ENCODE data around the gene PLEKHO1.
"Not testable (repeated sequence)": the region's sequence is repeated elsewhere in the genome, so short reads cannot be mapped to it uniquely, and the experiment has no call there.

Gene PLEKHO1, protein sequence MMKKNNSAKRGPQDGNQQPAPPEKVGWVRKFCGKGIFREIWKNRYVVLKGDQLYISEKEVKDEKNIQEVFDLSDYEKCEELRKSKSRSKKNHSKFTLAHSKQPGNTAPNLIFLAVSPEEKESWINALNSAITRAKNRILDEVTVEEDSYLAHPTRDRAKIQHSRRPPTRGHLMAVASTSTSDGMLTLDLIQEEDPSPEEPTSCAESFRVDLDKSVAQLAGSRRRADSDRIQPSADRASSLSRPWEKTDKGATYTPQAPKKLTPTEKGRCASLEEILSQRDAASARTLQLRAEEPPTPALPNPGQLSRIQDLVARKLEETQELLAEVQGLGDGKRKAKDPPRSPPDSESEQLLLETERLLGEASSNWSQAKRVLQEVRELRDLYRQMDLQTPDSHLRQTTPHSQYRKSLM

DNA sequence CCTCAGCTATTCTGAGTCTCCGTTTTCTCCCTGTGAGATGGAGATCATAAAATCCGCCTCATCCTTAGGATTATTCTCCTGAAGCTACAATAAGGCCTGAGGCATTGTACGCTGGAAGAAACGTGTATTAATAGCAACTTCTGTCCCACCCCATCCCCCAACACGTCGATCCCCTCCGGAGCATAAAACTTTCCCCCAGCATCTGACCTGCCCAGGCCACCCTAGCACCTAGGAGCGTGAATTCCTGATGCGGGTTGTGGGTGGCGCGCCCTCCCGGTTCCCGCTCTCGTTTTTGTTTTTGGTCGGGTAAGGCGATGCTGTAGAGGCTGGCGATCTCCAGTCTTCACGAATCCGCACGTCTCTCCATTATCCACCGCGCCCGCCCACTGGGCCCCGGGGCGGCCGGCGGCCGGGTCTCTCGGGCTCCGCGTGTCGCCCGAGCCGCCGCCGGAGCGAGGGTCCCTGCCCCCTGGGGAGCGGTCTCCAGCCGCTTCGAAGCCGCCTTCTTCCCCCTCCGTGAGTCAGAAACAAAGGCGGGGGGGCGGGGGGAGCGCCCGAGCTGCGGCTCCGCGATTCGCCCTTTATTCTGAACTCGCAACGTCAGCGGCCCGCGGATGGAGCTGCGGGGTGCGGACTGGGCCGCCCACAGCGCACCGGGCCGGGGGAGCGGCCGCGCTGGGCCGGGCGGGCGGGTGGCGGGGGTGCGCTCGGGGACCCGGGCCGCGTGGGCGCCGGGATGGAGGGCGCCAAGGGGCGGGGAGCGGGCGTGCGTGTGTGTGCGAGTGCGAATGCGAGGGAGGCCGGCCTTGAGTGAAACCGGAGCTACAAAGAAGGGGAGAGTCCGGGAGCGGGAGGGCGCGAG is at the start of gene PLEKHO1:
Gene PLEKHO1, plus strand, starts transcription at position 646 of the 862 bp plus-strand sequence. CDS start 342 bp downstream, outside the sequence.
- peak; percentile 89 for DNase-seq

DNA sequence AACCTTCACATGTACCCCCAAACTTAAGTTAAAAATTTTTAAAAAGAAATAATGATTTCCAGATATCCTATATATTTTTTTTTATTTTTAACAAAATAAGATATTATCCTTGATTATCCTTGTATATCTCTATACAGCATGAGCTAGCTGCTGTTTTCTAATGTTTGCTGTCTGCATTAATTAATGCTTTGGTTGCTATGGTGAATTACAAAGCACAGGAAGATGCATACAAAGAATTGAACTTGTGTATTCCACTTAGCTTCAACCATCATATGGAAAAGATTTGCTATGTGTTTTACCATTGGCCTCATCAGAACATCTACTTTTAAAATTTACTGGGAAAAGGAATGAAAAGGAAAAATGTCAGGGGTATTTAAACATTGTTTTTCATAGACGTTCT is 46.7 kb upstream of the PLEKHO1 start:
- no peak for DNase-seq

DNA sequence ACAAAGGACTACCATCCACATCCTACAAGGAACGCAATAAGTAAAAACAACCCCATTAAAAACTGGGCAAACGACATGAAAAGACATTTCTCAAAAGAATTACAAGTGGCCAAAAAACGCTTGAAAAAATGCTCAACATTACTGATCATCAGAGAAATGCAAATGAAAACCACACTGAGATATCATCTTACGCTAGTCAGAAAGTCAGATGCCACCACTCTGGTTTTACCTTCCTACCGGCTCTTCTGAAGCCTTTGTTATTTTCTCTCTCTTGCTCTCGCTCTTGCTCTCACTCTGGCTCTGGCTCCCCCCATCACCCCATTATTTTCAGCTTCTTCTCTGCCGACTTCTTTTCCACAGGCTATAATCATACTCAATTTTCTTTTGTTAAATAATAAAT is 43.4 kb upstream of the PLEKHO1 start:
- DNase-seq = no peak

DNA sequence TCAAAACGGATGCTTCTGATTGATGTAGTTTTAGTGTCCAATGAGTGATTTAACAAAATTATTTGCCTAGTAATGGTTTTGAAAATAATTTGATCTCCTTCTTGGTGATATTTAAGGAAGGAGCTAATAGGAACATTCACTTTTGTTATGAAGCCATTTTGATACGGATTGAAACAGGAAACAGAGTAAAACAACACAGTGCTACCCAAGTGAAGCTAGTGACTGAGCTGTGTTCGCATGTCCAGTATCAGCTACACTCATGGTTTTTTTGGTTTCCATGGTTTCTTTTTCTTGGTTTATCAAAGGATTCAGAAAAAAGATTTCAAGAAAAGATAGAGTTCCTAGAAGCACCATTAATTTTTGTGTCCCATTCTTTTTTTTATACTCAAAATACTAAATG is 40.1 kb upstream of the PLEKHO1 start:
- no peak for DNase-seq

DNA sequence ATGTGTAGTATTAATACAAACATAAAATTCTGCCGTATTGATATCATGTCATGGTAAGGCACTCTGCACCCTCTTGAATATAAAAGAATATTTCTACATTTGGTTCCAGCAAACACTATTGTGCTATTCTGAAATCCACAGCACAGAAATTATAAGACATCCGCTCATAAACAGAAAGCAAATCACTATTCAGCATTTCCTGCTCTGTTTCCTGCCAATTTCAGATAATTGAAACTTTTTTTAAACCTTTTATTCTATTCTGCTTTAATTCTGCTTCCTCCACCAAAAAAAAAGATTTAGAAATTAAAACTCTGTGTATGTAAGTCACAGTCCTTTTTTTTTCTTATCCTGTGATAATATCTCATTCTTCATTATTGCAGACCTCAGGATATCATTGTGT is 39.6 kb upstream of the PLEKHO1 start:
- DNase-seq = no peak

DNA sequence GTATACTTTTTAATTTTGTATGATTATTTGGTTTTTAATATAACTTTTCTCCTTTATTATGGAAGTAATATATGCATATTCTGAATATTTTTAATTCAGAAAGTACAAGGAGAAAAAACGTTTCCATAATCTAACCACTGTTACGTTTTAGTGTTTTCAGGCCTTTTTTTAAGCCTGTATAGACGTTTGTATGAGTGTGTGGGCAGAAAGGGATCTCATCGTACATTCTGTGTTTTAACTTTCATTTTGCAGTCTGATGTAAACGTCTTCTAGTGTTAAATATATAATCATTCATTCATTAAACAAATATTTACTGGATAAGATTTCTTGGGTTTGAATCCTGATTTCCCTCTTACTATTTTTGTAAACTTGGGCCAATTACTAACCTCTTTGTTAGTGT is 38.0 kb upstream of the PLEKHO1 start:
- DNase-seq = no peak

DNA sequence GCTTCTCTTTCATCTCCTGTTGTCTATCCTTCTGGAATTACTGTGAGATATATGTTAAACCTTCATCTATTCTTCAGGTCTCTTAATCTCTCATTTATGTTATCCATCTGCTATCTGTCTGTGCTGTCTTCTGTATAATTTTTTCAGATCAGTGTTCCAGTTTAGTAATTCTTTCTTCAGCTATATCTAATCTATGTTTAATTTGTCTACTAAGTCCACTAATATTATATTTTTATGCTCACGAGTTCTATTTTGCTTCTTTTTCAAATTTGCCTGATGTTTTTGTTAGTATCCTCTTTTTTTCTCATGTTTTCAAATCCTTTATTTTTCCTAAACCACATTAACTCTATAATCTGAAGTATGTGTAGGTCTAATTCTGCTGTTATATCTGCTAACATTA is 34.6 kb upstream of the PLEKHO1 start:
- DNase-seq = no peak

DNA sequence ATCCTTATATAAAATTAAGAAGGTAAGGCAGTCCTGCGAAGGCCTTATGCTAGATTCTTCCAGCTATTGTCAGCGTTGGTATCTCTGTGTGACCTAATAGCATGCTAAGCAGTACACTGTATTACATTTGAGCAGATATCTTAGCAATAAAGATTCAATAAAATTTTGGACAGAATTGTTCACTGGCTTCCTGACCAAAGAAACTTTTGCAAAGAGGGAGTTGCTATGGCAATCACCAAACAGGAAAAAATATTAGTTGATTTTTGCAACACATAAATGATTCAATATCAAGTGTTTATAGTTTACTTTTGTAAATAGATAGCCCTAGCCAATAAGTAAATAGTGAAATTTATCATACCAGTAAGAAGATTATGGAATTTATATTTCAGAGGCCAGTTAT is 31.0 kb upstream of the PLEKHO1 start:
- no peak for DNase-seq

DNA sequence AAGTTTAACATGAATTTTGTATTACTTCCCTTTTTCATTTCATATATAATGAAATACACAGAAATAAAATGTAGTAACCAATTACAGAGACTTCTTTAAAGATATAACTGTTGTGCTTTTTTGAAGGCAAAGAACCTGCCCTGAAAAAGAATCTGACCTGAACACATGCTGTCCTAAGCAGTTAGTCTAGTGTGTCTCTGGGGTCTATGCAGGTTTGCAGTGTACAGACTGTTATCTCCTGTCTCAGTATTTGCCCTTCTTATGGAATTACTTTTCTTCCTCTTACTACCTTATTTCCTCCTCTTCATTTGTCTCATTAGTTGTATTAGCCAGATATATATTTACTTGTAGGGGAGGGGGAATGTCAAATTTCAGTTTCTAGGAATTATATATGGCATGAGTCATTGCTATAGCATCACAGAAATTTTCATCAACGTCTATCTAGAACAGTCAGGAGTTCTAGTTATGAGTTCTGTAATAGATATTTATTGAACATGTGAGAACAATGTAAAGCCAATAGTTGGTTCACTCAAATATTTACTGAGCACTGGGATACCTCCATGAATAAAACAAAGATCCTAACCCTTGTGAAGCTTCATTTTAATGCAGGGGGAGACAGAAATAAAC is 28.4 kb upstream of the PLEKHO1 start:
- DNase-seq = no peak

DNA sequence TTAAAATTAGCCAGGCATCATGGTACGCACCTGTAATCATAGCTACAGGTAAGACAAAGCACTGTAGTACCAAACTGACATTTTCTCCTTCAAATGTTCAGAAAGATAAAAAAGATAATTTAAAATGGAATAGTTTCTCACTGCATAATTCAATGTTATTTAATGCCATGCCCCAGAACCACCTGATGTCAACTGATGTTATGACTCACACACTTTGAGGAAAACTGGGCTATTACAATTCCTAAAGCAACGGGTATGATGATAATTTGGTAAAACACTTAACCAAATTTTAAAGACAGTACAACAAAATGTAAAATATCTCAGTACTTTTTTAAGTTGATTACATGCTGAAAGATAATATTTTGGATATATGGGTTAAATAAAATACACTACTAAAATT is 22.9 kb upstream of the PLEKHO1 start:
- no peak for DNase-seq

DNA sequence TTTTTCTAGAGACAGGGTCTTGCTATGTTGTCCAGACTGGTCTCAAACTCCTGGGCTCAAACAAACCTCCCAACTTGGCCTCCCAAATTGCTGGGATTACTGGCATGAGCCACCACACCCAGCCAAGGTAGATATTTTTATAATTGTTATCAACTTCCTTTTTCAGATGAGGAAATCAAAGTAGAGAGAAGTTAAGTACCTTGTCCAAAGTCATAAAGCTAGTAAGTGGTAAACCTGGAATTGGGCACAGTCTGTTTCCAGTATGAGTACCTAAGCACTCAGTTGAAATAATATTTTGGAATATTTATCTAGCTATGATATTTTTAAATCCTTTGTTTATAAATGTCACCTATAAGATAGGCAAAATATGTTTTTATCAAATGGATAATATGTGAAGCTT is 22.3 kb upstream of the PLEKHO1 start:
- DNase-seq = no peak

DNA sequence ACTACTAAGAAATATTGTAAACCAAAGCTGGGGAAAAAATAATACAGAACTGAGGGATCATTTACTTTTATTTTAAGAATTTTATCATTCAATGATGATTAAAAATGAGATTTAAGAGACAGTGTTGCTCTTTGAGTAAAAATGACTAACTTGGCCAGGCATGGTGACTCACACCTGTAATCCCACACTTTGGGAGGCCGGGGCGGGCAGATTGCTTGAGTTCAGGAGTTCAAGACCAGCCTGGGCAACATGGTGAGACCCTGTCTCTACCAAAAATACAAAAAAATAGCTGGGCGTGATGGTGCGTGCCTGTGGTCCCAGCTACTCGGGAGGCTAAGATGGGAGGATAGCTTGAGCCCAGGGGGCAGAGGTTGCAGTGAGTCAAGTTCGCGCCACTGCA is 21.8 kb upstream of the PLEKHO1 start:
- DNase-seq = peak; percentile 64

DNA sequence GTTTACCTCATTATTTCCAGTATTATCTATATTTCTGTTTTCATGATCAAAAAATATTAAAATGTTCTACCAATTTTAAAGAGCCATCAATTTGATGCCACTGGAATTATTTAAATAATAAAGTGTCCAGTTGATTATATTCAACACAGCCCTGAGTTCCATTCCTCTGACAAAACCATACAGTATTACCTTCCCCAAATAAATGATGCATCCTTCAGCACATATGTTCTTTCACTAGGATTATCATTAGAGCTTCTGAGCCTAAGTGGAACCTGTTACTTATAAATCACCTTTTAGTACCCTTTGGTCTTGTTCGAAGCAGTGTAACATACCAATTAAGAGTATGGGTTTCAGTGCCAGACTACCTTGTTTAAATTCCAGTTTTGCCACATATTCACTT is 17.3 kb upstream of the PLEKHO1 start:
- DNase-seq = no peak

DNA sequence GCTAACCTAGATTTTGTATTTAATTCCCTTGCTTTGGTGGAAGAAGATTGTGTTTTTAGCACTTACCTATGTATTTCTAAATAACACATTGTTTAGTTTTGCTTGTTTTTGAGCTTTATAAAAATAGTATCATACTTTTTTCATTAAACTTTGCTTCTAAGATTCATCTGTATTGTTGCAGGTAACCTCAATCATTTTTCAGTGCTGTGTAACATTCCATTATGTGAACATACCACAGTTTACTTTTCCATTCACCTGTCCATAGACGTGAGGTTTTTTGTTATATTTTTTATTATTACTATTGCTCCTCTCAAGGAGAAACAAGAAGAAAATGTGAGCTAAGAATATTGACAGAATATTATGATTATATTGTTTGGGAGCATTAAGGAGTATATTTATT is 15.2 kb upstream of the PLEKHO1 start:
- no peak for DNase-seq

DNA sequence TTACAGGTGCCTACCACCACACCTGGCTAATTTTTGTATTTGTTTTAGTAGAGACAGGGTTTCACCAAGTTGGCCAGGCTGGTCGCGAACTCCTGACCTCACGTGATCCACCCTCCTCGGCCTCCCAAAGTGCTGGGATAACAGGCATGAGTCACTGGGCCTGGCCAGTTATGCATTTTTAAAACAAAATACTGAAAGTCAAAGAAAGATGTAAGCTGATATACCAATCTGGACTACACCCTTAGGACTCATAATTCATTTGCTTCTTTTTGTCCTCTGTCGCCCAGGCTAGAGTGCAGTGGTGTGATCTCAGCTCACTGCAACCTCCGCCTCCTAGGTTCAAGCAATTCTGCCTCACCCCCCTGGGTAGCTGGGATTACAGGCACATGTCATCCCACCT is 14.3 kb upstream of the PLEKHO1 start:
- DNase-seq = not testable (repeated sequence)

DNA sequence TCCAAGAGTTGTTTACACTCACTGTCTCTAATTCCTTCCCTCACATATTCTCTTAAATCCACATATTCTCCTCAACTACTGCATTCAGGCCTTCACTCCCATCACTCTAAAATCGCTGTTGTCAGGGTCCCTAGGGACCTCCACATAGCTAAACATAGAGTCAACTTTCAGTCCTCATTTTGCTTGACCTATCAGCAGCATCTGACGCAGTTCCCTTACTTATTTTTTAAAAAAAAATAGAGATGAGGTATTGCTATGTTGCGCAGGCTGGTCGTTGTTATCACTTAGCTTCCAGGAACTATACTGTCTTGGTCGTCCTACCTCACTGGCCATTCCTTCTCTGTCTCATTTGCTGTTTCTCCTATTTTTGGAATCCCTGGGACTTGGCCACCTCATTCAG is 11.7 kb upstream of the PLEKHO1 start:
- DNase-seq = no peak

DNA sequence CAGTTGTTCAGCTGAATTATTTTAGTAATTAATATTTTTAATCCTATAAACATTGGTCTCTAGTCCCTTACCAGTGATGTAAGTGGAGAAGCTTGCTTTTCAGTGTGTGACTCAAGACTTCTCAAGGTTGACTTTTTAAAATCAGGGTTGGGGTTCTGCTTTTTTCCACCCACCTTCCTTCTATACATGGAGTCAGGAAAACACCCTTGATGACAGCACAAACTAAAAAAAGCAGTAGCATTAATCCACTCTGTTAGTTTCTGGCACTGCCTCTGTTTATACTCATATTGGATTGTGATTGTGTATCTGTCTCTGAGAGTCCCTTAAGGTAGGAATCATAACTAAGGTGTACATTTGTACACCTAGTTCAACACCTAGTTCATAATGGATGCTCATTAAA is 8.3 kb upstream of the PLEKHO1 start:
- DNase-seq = no peak

DNA sequence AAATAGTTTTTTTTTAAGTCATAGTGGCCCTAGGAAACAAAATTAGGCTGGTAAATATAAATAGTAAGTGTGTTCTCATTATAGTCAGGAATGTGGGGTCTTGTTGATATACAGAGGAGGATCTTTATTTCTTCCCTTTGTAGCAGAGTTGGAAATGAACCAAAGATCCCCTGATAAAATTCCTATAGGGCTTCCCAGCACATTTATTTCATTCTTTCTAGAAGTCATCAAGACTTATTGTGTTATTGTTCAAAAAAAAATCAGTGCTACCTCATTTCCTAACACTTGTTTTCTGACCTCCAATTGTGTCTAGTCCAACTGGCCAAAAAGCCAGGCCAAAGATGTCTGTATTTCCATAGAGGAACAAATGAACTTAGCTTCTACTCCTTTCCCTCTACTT is 7.6 kb upstream of the PLEKHO1 start:
- DNase-seq = no peak

DNA sequence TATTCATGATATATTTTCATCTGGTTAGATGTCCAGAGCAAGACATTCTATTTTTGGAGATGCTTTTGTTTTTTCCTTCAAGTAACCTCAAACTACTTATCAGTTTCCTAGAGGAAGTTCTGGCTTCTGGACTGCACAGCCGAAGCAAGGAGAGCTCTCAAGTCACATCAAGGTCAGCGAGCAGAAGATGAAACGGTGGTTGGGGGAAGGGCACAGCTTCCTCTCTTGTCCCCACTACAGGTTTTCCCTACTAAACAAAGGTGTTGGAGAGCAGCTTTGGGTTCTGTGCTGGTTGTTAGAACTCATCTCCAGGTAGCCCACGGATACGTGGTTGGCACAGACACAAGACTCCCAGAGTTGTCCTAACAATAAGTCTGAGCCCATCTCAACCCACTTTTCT is 5.1 kb upstream of the PLEKHO1 start:
- DNase-seq = no peak

DNA sequence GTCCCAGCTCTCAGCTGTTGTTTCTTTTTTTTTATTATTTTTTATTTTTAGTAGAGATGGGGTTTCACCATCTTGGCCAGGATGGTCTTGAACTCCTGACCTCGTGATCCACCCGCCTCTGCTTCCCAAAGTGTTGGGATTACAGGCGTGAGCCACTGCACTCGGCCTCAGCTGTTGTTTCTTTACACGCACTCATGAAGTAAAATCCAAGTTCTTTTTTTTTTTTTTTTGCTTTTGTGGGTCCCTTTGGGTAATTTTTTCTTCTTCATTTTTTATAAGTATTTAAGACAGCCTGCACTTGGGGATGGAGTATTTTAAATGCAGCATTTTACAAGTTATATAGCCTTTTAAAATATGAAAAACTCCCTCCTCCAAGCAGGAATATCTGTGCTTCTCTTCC is 3.7 kb upstream of the PLEKHO1 start:
- not testable (repeated sequence) for DNase-seq

DNA sequence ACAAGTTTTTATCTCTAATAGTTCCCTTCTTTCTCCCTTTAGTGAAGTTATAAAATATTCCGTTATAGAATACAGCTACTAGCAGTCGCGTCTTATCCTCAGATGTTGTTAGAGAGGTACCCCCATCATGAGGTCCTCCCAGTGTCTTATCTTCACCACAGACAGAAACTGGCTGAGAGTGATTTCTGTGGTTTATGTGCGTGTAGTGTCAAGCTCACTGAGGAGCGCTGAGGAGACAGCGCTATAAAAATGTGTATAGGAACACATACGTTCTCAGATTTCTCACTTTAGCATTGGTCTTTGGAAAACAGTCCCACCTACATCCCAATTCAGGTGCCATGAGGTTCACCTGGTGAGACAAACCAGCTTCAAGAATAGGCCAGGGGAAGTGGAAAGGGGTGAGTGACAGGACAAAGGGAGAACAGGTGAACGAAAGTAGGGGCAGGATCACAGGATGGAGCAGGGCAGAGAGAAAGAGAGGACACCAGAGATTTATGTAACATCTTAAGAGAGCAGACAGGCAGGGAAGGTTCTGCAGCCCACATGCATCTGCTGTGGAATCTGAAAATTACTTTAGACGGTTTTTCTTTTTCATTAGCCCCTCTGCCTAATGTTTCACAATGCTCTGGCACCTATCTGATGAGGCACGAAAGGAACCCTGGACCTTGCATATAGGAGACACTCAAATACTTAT is 2.7 kb upstream of the PLEKHO1 start:
- no peak for DNase-seq

DNA sequence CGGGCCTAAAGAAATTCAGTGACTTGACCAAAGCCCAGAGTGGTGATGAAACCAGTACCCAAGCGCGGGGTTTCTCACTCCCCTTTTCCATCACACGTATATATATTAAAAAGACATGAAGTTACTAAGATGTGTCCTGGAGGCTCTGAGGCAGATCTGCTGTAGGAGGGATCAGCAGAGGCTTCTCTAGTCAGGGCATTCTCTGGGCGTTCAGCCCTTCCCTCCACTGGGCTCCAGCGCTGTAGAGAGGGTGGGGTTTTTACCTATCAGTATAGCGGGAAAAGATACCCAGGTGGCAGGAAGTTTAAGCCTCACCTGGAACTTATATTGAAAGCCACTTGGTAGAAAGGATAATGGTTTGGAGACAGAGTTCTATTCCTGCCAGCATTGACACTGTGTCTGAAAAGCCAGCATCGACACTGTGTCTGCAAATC is 862 bp upstream of the PLEKHO1 start:
- no peak for DNase-seq

Measured in activated naive CD4-positive, alpha-beta T cell treated with Interleukin-2 at 50 U/mL for 16 hours (primary cell).